Measurements from ENCODE around the gene ANKFN1.

Gene ANKFN1

DNA sequence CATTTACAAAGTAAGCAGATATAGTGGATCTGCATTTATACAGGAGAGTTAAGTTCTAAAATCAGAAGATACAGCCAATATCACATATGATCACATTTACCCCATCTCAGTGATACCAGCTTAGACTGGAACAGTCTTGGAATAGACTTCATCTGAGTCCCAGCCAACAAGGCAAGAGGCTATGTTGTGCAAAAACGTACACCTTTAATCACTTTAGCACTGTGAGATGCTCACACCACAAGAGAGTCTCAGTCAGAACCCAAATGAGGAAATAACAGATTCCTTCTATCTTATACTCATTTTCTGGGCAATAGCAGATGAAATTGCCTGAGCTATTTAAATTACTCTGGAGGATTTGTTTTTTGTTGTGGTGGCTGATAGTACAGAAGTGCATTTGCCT, 145.6 kb downstream of the ANKFN1 start:
- TF ChIP-seq, protein P1, sequence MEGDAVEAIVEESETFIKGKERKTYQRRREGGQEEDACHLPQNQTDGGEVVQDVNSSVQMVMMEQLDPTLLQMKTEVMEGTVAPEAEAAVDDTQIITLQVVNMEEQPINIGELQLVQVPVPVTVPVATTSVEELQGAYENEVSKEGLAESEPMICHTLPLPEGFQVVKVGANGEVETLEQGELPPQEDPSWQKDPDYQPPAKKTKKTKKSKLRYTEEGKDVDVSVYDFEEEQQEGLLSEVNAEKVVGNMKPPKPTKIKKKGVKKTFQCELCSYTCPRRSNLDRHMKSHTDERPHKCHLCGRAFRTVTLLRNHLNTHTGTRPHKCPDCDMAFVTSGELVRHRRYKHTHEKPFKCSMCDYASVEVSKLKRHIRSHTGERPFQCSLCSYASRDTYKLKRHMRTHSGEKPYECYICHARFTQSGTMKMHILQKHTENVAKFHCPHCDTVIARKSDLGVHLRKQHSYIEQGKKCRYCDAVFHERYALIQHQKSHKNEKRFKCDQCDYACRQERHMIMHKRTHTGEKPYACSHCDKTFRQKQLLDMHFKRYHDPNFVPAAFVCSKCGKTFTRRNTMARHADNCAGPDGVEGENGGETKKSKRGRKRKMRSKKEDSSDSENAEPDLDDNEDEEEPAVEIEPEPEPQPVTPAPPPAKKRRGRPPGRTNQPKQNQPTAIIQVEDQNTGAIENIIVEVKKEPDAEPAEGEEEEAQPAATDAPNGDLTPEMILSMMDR (IDR thresholded peaks at IDR 0.05; ENCODE audit: control insufficient read depth, insufficient read depth, low read depth, low read length, missing control alignments), result no peak
- no peak for DNase-seq (ENCODE audit: low read depth)

DNA sequence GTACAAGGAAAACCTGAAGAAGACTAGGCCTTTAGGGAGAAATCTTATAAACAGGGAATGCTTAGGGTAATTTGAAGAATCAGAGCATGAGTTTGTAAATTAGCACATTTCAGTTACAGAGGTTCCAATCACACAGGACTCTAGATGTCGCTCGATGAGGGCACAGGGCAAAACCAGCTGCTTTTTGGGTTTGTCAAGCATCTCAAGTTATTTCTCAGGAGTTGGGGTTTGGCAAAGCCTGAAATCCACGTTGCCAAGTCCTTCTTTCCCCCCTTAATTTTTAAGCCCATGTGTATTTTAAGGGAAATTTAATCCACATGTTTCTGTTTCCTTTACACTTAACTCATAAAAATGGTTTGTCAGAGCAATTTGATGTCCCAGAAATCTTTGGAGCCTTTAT, 146.9 kb downstream of the ANKFN1 start:
- no peak for DNase-seq (ENCODE audit: low read depth)
- TF ChIP-seq, protein P1 (IDR thresholded peaks at IDR 0.05; ENCODE audit: control insufficient read depth, insufficient read depth, low read depth, low read length, missing control alignments), result no peak
- H3K4me3 ChIP-seq (ENCODE audit: control insufficient read depth, low read depth, low read length), result no peak overlapping the region

More for the DNA sequence above, 145.6 kb downstream of the ANKFN1 start:
- no peak overlapping the region for H3K4me3 ChIP-seq (ENCODE audit: control insufficient read depth, low read depth, low read length)

DNA sequence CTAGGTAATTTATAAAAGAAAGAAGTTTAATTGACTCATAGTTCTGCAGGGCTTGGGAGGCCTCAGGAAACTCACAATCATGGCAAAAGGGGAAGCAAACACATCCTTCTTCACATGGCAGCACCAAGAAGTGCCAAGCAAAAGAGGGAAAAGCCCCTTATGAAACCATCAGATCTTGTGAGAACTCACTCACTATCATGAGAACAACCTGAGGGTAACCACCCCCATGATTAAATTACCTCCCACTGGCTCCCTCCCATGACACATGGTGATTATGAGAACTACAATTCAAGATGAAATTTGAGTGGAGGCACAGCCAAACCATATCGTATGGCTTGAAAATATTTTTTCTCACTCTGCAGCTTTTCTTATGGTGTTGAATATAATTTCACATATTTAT, 151.7 kb downstream of the ANKFN1 start:
- H3K4me3 ChIP-seq (ENCODE audit: control insufficient read depth, low read depth, low read length), result no peak overlapping the region
- TF ChIP-seq, protein P1 (IDR thresholded peaks at IDR 0.05; ENCODE audit: control insufficient read depth, insufficient read depth, low read depth, low read length, missing control alignments), result no peak
- DNase-seq (ENCODE audit: low read depth), result no peak

DNA sequence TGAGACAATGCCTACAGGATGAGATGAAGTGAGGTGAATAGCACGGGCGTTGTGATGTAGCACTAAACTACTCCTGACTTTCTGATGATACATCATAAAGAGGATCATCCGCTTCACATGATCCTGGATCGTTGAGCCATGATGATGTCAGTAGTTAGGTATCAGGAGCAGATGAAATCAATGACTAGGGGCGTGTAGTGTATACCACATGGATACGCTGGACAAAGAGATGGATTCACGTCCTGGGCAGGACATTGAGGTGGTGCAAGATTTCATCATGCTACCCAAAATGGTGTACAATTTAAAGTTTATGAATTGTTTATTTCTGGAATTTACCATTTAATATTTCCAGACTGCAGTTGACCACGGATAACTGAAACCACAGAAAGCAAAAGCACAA, 156.6 kb downstream of the ANKFN1 start:
- no peak for DNase-seq (ENCODE audit: low read depth)
- no peak overlapping the region for H3K4me3 ChIP-seq (ENCODE audit: control insufficient read depth, low read depth, low read length)
- TF ChIP-seq, protein P1 (IDR thresholded peaks at IDR 0.05; ENCODE audit: control insufficient read depth, insufficient read depth, low read depth, low read length, missing control alignments), result no peak

DNA sequence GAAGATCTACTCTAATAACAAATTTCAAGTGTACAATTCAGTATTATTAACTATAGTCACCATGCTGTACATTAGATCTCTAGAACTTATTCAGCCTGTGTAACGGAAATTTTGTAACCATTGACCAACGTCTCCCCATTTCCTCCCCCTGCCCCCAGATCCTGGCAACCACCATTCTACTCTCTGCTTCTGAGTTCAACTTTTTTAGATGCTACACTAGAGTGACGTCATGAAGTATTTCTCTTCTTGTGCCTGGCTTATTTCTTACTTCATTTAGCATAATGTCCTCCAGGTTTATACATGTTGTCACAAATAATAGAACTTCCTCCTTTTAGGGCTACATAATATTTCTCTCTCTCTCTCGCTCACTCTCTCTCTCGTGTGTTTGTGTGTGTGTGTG, 157.5 kb downstream of the ANKFN1 start:
- no peak overlapping the region for H3K4me3 ChIP-seq (ENCODE audit: control insufficient read depth, low read depth, low read length)
- TF ChIP-seq, protein P1 (IDR thresholded peaks at IDR 0.05; ENCODE audit: control insufficient read depth, insufficient read depth, low read depth, low read length, missing control alignments), result no peak

DNA sequence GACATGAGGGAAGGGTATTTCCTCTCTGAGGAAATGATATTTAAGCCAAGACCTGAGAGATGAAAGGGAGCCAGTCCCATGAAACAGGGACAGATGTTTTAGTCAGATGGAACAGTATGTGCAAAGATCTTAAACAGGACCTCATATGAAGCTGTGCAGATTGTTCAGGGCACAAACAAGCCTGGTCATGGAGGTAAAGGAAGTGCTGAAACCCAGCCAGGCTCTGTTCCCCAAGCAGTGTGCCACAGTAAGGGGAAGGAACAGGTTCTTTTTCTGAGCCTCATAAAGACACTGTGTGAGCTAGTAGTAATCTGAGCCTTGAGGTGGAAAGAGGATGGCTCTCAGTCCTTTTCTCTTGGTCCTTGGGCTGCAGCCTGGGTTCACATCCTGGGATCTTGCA, 159.9 kb downstream of the ANKFN1 start:
- DNase-seq (ENCODE audit: low read depth), result no peak
- no peak overlapping the region for H3K4me3 ChIP-seq (ENCODE audit: control insufficient read depth, low read depth, low read length)
- TF ChIP-seq, protein P1 (IDR thresholded peaks at IDR 0.05; ENCODE audit: control insufficient read depth, insufficient read depth, low read depth, low read length, missing control alignments), result no peak

More for the DNA sequence above, 157.5 kb downstream of the ANKFN1 start:
- DNase-seq (ENCODE audit: low read depth), result no peak

DNA sequence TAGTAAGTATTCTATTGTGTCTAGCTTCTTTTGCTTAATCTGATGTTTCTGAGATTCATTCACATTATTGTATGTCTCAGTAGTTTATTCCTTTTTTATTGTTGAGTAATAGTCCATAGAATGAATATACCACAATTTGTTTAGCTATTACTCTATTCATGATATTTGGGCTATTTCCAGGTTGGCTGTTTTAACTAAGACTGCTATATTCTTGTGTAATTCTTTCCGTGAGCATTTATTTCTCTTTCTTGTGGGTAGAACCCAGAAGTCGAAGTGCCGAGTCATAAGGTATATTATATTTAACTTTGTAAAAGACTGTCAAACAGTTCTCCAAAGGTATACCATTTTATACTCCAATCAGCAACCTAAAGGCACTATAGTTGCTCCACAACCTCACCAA, 160.8 kb downstream of the ANKFN1 start:
- TF ChIP-seq, protein P1 (IDR thresholded peaks at IDR 0.05; ENCODE audit: control insufficient read depth, insufficient read depth, low read depth, low read length, missing control alignments), result no peak
- no peak for DNase-seq (ENCODE audit: low read depth)

More for the DNA sequence above, 160.8 kb downstream of the ANKFN1 start:
- H3K4me3 ChIP-seq (ENCODE audit: control insufficient read depth, low read depth, low read length), result no peak overlapping the region
